H1 (cell line): ENCODE results near the gene MEIS2. TPM values are rescaled to one million over a fixed set of nuclear protein-coding genes. Genes with fewer than 3 reads are reported as not detected.

Experiments
- CTCF ChIA-PET: fragments of 300-600 bp; sonication (Branson Sonifier 250); formaldehyde crosslinking; loops from one replicate; lab custom pipeline; 2021; ENCODE audit not compliant: partially characterized antibody; lab: Charles Lee
- POLR2A ChIA-PET: fragments of 300-600 bp; sonication (Branson Sonifier 250); formaldehyde crosslinking; loops from one replicate; lab custom pipeline; 2021; ENCODE audit warnings: inconsistent platforms; ENCODE audit not compliant: partially characterized antibody; lab: Charles Lee
- DNase-seq, 2 experiments: peaks; one replicate each; pipeline versions ENCODE4 v3.0.0 to v3.0.0-alpha.2; 2010 to 2022; ENCODE audit warnings: low spot score in 2 of 2, low read depth in 1 of 2, mixed read lengths in 1 of 2
- FAIRE-seq: peaks from 2 replicates; lab custom pipeline; 2011; peaks lifted over from hg19 to GRCh38; lab: Jason Lieb, UNC
- H2AFZ ChIP-seq: 2 replicates; pipeline ENCODE4 v1.8.1; 2012; ENCODE audit warnings: low read length, inconsistent platforms
- H2AK5ac ChIP-seq: 2 replicates; pipeline ENCODE4 v1.6.1; 2013; ENCODE audit warnings: low read depth, low read length
- H2BK120ac ChIP-seq: replicated peaks from 2 replicates; pipeline ENCODE3; 2013; ENCODE audit warnings: low read depth, low read length, inconsistent platforms
- H2BK12ac ChIP-seq: 2 replicates; pipeline ENCODE4 v1.6.1; 2013; ENCODE audit warnings: low read depth, low read length
- H2BK15ac ChIP-seq: 2 replicates; pipeline ENCODE4 v1.6.1; 2013; ENCODE audit warnings: low read length
- H2BK20ac ChIP-seq: 2 replicates; pipeline ENCODE4 v1.6.1; 2013; ENCODE audit warnings: low read length
- H2BK5ac ChIP-seq: 2 replicates; pipeline ENCODE4 v1.6.1; 2013; ENCODE audit warnings: low read depth, low read length
- H3K14ac ChIP-seq: 2 replicates; pipeline ENCODE4 v1.6.1; 2013; ENCODE audit warnings: inconsistent platforms; ENCODE audit not compliant: insufficient read length
- H3K18ac ChIP-seq: 2 replicates; pipeline ENCODE4 v1.6.1; 2013; ENCODE audit warnings: low read length; ENCODE audit errors: extremely low read depth
- H3K23ac ChIP-seq: 2 replicates; pipeline ENCODE4 v1.6.1; 2013; ENCODE audit warnings: inconsistent platforms; ENCODE audit not compliant: insufficient read length
- H3K23me2 ChIP-seq: 2 replicates; pipeline ENCODE4 v1.6.1; 2013; ENCODE audit warnings: low read depth, low read length
- H3K27ac ChIP-seq: 2 replicates; pipeline ENCODE4 v1.6.1; 2011; ENCODE audit warnings: low read depth, low read length, inconsistent platforms
- H3K27me3 ChIP-seq, 4 experiments: replicated peaks in 1 of 4; 1 replicate in 1 of 4; 2 replicates in 3 of 4; pipeline versions ENCODE4 v1.6.1 to v1.8.1; 2011 to 2013; ENCODE audit warnings: low read length in 3 of 4, mild to moderate bottlenecking in 3 of 4, inconsistent platforms in 2 of 4, mixed read lengths in 2 of 4, moderate library complexity in 1 of 4; ENCODE audit not compliant: control insufficient read depth in 3 of 4, insufficient read depth in 3 of 4; ENCODE audit errors: extremely low read depth in 1 of 4
- H3K36me3 ChIP-seq, 4 experiments: 2 replicates each; pipeline versions ENCODE4 v1.6.1 to v1.8.1; 2011 to 2013; ENCODE audit warnings: mild to moderate bottlenecking in 4 of 4, low read length in 3 of 4, moderate library complexity in 2 of 4, control low read depth in 1 of 4, inconsistent platforms in 1 of 4; ENCODE audit not compliant: insufficient read depth in 4 of 4, control insufficient read depth in 2 of 4
- H3K4ac ChIP-seq: replicated peaks from 2 replicates; pipeline ENCODE3; 2013; ENCODE audit warnings: low read length, low read depth, mixed read lengths, inconsistent platforms; ENCODE audit not compliant: insufficient read length
- H3K4me1 ChIP-seq, 4 experiments: replicated peaks in 1 of 4; 1 replicate in 1 of 4; 2 replicates in 3 of 4; pipeline versions ENCODE4 v1.6.1 to v1.8.1; 2011 to 2013; ENCODE audit warnings: low read length in 3 of 4, inconsistent platforms in 2 of 4, mixed read lengths in 1 of 4; ENCODE audit not compliant: insufficient read depth in 4 of 4, control insufficient read depth in 3 of 4
- H3K4me2 ChIP-seq, 2 experiments: 2 replicates each; pipeline versions ENCODE4 v1.6.1 to v1.8.1; 2011 to 2013; ENCODE audit warnings: low read depth in 2 of 2, low read length in 2 of 2, control low read depth in 1 of 2, inconsistent platforms in 1 of 2, mild to moderate bottlenecking in 1 of 2; ENCODE audit not compliant: insufficient read depth in 1 of 2
- H3K4me3 ChIP-seq, 4 experiments: fragments of 200-600, 300-600 bp in 1 of 4; sonication (generic), shearing (Covaris generic), sonication (Bioruptor Twin) in 1 of 4; 2 replicates each; pipeline versions ENCODE4 v1.5.1 to v1.8.1; 2011 to 2016; ENCODE audit warnings: low read length in 4 of 4, low read depth in 3 of 4, control low read depth in 2 of 4, inconsistent platforms in 2 of 4, mild to moderate bottlenecking in 2 of 4, mixed read lengths in 1 of 4, moderate library complexity in 1 of 4; ENCODE audit not compliant: insufficient read depth in 2 of 4; ENCODE audit errors: extremely low read depth in 1 of 4
- H3K56ac ChIP-seq: replicated peaks from 2 replicates; pipeline ENCODE3; 2013; ENCODE audit warnings: low read depth, mild to moderate bottlenecking, mixed read lengths, low read length, inconsistent platforms; ENCODE audit not compliant: insufficient read length
- H3K79me1 ChIP-seq: 2 replicates; pipeline ENCODE4 v1.6.1; 2013; ENCODE audit warnings: low read depth, low read length, control low read depth
- H3K79me2 ChIP-seq, 2 experiments: 2 replicates each; pipeline versions ENCODE4 v1.6.1 to v1.8.1; 2012 to 2013; ENCODE audit warnings: low read length in 2 of 2, mild to moderate bottlenecking in 2 of 2, inconsistent platforms in 1 of 2; ENCODE audit not compliant: insufficient read depth in 2 of 2, control insufficient read depth in 1 of 2
- H3K9ac ChIP-seq, 4 experiments: replicated peaks in 1 of 4; 1 replicate in 1 of 4; 2 replicates in 3 of 4; pipeline versions ENCODE4 v1.6.1 to v1.8.1; 2011 to 2013; ENCODE audit warnings: low read depth in 3 of 4, low read length in 3 of 4, control low read depth in 2 of 4, mild to moderate bottlenecking in 2 of 4, moderate library complexity in 2 of 4, inconsistent platforms in 1 of 4; ENCODE audit errors: extremely low read depth in 1 of 4
- H3K9me3 ChIP-seq, 2 experiments: 2 replicates each; pipeline versions ENCODE4 v1.6.1 to v1.8.1; 2012 to 2013; ENCODE audit warnings: mild to moderate bottlenecking in 2 of 2, moderate library complexity in 2 of 2, control low read depth in 1 of 2, inconsistent platforms in 1 of 2, low read depth in 1 of 2, low read length in 1 of 2, mixed read lengths in 1 of 2; ENCODE audit not compliant: insufficient read depth in 2 of 2
- H4K20me1 ChIP-seq, 2 experiments: replicated peaks in 1 of 2; 2 replicates each; pipeline versions ENCODE3 to v1.8.1; 2011 to 2013; ENCODE audit warnings: inconsistent platforms in 2 of 2, low read length in 2 of 2, mild to moderate bottlenecking in 1 of 2; ENCODE audit not compliant: insufficient read depth in 2 of 2, control insufficient read depth in 1 of 2
- H4K5ac ChIP-seq: 2 replicates; pipeline ENCODE4 v1.6.1; 2013; ENCODE audit warnings: low read length, low read depth, mixed read lengths, inconsistent platforms; ENCODE audit not compliant: insufficient read length
- H4K8ac ChIP-seq: 2 replicates; pipeline ENCODE4 v1.8.0; 2013; ENCODE audit warnings: mild to moderate bottlenecking, moderate library complexity, low read length, inconsistent platforms; ENCODE audit not compliant: insufficient read depth; ENCODE audit errors: extremely low read depth
- H4K91ac ChIP-seq: replicated peaks from 2 replicates; pipeline ENCODE3; 2013; ENCODE audit warnings: low read length, mixed read lengths, inconsistent platforms; ENCODE audit not compliant: insufficient read length
- RXRA ChIP-seq: IDR thresholded peaks from 2 replicates; pipeline ENCODE4 v1.6.1; 2011; ENCODE audit warnings: low read depth, mild to moderate bottlenecking, low read length, moderate library complexity; ENCODE audit not compliant: insufficient read depth
- SUZ12 ChIP-seq: fragments of 200-600 bp; sonication (generic); IDR thresholded peaks from 2 replicates; pipeline ENCODE4 v1.6.1; 2012; ENCODE audit warnings: mild to moderate bottlenecking, inconsistent platforms, low read length, moderate library complexity, mixed read lengths
- WGBS, 2 experiments: shearing (Covaris generic) in 1 of 2; methylation state at CpG; one replicate each; pipeline versions ENCODE4 v1.1.6 to v1.1.7; 2013 to 2015; ENCODE audit warnings: low lambda C conversion rate in 2 of 2, mixed read lengths in 2 of 2, inconsistent platforms in 1 of 2, low coverage in 1 of 2, missing lambda C conversion rate in 1 of 2; ENCODE audit not compliant: insufficient replicate concordance in 2 of 2, insufficient coverage in 1 of 2, insufficient read length in 1 of 2; ENCODE audit errors: extremely low coverage in 1 of 2, missing lambda C conversion rate in 1 of 2; 5-methylcytosine and 5-hydroxymethylcytosine counted together
- polyA plus RNA-seq, 7 experiments: library from polyadenylated mRNA; depleted of rRNA in 3 of 7; stranded (reverse) in 5 of 7; unstranded in 2 of 7; fragments of >200 nt in 5 of 7; fragments of 200-250 nt in 2 of 7; gene quantifications; 1 replicate in 5 of 7; 2 replicates in 1 of 7; 4 replicates in 1 of 7; pipeline versions ENCODE4 v1.2.1 to v1.2.3, GENCODE V29; 2011 to 2013; ENCODE audit warnings: missing spikeins in 2 of 7, mixed read lengths in 2 of 7
- total RNA-seq: library from RNA; stranded (reverse); fragmentation: NEBNext Ultra II Directional; extraction: Animal tissue kit (Norgen Biotek cat#: 25700); gene quantifications from 2 replicates; pipeline ENCODE4 v1.2.1, GENCODE V29; 2021

Gene MEIS2
- total and polyA plus RNA-seq, 2 of the 8 experiments (the other 6 are each of a cell fraction or from before 2014, with no cell fraction given): 0.22 to 1.2 TPM

DNA sequence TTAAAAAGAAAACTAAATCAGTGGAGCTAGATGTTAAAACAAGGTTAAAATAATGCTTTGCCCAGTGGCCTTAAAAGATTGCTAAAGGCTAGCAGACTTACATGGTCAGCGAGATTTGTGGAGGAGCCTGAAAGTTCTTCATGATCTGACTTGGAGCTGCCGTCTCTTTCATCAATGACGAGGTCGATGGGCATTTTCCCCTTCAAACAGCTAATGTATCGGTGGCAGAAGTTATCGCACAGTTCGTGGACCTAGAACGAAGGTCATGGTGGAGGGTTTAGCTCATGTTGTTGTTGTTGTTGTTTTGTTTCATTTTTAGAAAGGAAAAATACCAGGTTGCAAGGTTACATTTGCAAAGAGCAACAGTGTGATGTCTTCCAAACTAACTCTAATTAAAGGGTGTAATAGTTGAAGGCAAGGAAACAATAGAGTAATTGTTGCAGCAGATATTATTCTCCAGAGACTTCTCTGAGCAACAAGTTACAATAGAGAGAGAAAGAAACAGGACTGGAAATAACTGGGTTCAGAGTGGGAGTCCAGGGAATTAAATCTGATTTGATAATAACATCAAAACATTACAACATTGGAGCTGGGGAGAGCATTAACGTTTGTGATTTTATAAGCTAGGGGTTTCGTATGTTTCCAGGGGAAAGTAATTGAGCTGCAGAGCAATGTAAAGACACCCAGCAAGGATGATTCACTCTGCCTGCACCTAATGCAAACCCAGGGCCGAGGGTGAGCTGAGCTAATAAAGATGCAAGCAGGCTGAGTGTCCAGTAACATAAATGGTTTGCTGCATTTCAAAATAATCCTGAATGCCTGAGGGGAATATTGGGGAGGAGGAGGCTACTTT lies 6.6 kb downstream of the MEIS2 start:
- Histone ChIP-seq H2BK5ac (no peak overlapping the region), H3K23ac (no peak overlapping the region), H3K9ac (no peak overlapping the region), H4K20me1 (no peaks in the 10 kb centered on the region), H3K27ac (no peak overlapping the region), H2AFZ (no peak overlapping the region), H3K4me1 (peaks cover 16 to 42% (median 27%) of the 10 kb centered on the region in 4 experiments), H3K4me2 (peak overlapping the region; percentile 81 to 92), H3K23me2 (peaks cover 17% of the 10 kb centered on the region), H2BK20ac (peak overlapping the region; percentile 24; the same call in 1 of the 2 replicates), H4K91ac (no peak overlapping the region), H2BK12ac (no peak overlapping the region), H3K56ac (no peak overlapping the region), H2AK5ac (no peak overlapping the region), H3K18ac (no peak overlapping the region; the same call in 1 of the 2 replicates), H2BK15ac (peak overlapping the region; percentile 1; the same call in 1 of the 2 replicates), H4K5ac (no peak overlapping the region), H3K4ac (no peak overlapping the region), H3K9me3 (no peaks in the 10 kb centered on the region), H4K8ac (no peak overlapping the region), H3K79me2 (no peaks in the 10 kb centered on the region), H3K79me1 (no peaks in the 10 kb centered on the region), H3K27me3 (peaks cover 29 to 61% (median 51%) of the 10 kb centered on the region in 4 experiments), H3K4me3 (peak overlapping the region in 1 of 4 experiments; percentile 50; a peak in 2 of 8 replicates), H3K14ac (no peak overlapping the region), H2BK120ac (no peak overlapping the region), H3K36me3 (no peaks in the 10 kb centered on the region)
- POLR2A ChIA-PET: interaction anchor here (0.7 to 1.9 kb wide), 2 partner anchors 16 to 215 kb away, joined by 3 to 5 read pairs; no protein-coding TSS in a partner anchor
- no peak for FAIRE-seq
- WGBS, 2 experiments: 27% methylated on average over 11 of the region's 11 CpGs; no CpG with 5 or more reads in 1 of the 2 experiments
- TF ChIP-seq RXRA (no peak), SUZ12 (peak; percentile 38; the same call in 1 of the 2 replicates)
- no peak for DNase-seq
- CTCF ChIA-PET: interaction anchor here (0.7 to 3.8 kb wide), 7 partner anchors 7 to 592 kb away, joined by 3 to 13 read pairs (median 4); no protein-coding TSS in a partner anchor
